ENCODE measurements around the gene NLK.

NLK gene

DNA sequence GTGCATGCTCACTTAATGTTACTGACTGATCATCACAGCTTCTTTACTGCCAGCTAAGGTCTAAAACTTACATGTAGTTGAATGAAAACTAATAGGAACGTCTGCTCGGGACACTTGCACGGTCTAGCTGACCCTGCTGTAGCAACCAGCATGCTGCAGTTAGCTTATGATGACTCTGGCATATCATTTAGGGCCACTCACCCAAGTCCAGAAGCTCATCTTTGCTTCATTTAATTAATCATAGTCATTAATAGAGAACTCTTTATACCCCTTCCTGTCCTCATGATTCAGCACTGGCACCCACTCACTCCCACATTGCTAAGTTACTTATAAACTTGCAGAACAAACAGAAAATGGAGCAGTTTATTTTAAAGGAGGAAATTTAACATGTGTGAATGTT is 136.3 kb downstream of the NLK start:
- TF ChIP-seq, protein P1, sequence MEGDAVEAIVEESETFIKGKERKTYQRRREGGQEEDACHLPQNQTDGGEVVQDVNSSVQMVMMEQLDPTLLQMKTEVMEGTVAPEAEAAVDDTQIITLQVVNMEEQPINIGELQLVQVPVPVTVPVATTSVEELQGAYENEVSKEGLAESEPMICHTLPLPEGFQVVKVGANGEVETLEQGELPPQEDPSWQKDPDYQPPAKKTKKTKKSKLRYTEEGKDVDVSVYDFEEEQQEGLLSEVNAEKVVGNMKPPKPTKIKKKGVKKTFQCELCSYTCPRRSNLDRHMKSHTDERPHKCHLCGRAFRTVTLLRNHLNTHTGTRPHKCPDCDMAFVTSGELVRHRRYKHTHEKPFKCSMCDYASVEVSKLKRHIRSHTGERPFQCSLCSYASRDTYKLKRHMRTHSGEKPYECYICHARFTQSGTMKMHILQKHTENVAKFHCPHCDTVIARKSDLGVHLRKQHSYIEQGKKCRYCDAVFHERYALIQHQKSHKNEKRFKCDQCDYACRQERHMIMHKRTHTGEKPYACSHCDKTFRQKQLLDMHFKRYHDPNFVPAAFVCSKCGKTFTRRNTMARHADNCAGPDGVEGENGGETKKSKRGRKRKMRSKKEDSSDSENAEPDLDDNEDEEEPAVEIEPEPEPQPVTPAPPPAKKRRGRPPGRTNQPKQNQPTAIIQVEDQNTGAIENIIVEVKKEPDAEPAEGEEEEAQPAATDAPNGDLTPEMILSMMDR (IDR thresholded peaks at IDR 0.05), result no peak

- TF ChIP-seq, protein P1 (IDR thresholded peaks at IDR 0.05), result no peak
These were observed 138.0 kb downstream of the NLK start for GRCh38 chr17:28180449-28180848.

DNA sequence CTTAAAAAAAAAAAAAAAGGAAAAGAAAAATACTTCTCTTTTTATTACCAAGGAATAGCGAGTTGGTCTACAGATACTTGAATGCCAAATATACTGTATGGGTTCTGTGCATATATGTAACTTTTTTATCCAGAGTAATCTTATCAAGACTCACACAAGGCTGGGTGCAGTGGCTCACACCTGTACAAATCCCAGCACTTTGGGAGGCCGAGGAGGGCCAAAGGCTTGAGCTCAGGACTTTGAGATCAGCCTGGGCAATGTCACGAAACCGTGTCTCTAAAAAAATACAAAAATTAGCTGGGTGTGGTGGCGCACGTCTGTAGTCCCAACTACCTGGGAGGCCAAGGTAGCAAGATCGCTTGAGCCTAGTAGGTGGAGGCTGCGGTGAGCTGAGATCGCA is 139.1 kb downstream of the NLK start:
- TF ChIP-seq, protein P1 (IDR thresholded peaks at IDR 0.05), result no peak

GRCh38 chr17:28182559-28182958 is 140.1 kb downstream of the NLK start:
- TF ChIP-seq, protein P1 (IDR thresholded peaks at IDR 0.05), result no peak

DNA sequence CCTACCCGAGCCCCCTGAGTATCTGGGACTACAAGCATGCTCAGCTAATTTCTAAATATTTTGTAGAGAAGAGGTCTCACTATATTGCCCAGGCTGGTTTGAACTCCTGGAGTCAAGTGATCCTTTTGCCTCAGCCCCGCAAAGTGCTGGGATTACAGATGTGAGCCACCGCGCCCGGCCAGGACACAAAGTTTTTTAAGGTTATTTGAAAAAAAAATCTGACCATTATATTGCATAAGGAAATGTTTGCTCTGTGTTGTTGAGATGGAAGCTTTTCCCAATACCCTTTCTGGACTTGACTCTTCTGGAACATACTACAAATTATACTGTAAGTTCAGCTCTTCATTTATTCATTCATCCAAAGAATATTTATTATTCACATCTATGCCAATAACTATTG is 143.2 kb downstream of the NLK start:
- TF ChIP-seq, protein P1 (IDR thresholded peaks at IDR 0.05), result no peak

- TF ChIP-seq, protein P1 (IDR thresholded peaks at IDR 0.05), result no peak
These were observed 145.5 kb downstream of the NLK start for GRCh38 chr17:28187931-28188330.

GRCh38 chr17:28188841-28189263 is 146.4 kb downstream of the NLK start:
- TF ChIP-seq, protein P1 (IDR thresholded peaks at IDR 0.05), result no peak

DNA sequence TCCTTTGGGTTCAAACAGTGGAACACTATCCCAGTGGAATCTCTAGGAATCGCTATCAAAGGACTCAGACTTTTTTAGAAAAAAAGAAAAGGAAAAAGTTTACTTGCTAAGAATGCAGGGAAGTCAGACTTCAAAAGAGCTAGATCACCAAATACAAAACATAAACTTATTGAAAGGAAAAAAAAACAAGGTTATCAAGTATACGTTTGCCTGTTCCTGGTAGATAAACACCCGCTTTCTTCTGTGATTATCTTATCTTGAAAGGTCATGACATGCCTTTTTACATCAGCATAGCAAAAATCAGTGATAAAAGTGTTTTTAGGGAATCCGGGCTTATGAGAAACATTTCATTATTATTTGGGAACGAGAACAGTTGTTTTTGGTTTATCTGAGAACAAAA is 147.2 kb downstream of the NLK start:
- TF ChIP-seq, protein P1 (IDR thresholded peaks at IDR 0.05), result no peak
